Activated CD8-positive, alpha-beta memory T cell treated with anti-CD3 and anti-CD28 coated beads, Interleukin-2, amount 50 U/mL, for 1 hour (primary cell): Measurements from ENCODE around the gene ALOX5AP.

Experiments
- DNase-seq: peaks from one replicate; pipeline ENCODE4 v3.0.0-alpha.2; 2020; ENCODE audit errors: extremely low read depth

Gene ALOX5AP

GRCh38 chr13:30759748-30760147, 24.4 kb downstream of the ALOX5AP start:
- DNase-seq: no peak

GRCh38 chr13:30762643-30763042, 27.3 kb downstream of the ALOX5AP start:
- DNase-seq: no peak

GRCh38 chr13:30763786-30764413, 28.6 kb downstream of the ALOX5AP start:
- no peak for DNase-seq

GRCh38 chr13:30766231-30766630, 30.9 kb downstream of the ALOX5AP start:
- DNase-seq: no peak

GRCh38 chr13:30770929-30771328, 35.6 kb downstream of the ALOX5AP start:
- no peak for DNase-seq

- DNase-seq: no peak
Measured at GRCh38 chr13:30773561-30773960, 38.2 kb downstream of the ALOX5AP start.

- no peak for DNase-seq
Measured at GRCh38 chr13:30774214-30774730, 38.9 kb downstream of the ALOX5AP start.

GRCh38 chr13:30776661-30777060, 41.3 kb downstream of the ALOX5AP start:
- DNase-seq: no peak

- DNase-seq: no peak
Measured at GRCh38 chr13:30779016-30779415, 43.7 kb downstream of the ALOX5AP start.

GRCh38 chr13:30779608-30780007, 44.3 kb downstream of the ALOX5AP start:
- DNase-seq: no peak

- no peak for DNase-seq
Measured at GRCh38 chr13:30780338-30780981, 45.1 kb downstream of the ALOX5AP start.

GRCh38 chr13:30785191-30785850, 50.0 kb downstream of the ALOX5AP start:
- DNase-seq: no peak

- DNase-seq: no peak
Measured at GRCh38 chr13:30786648-30787047, 51.3 kb downstream of the ALOX5AP start.

- DNase-seq: no peak
Measured at GRCh38 chr13:30787738-30788525, 52.6 kb downstream of the ALOX5AP start.

GRCh38 chr13:30789166-30789862, 54.0 kb downstream of the ALOX5AP start:
- DNase-seq: no peak

GRCh38 chr13:30790592-30790991, 55.2 kb downstream of the ALOX5AP start:
- DNase-seq: no peak

- DNase-seq: no peak
Measured at GRCh38 chr13:30791354-30792001, 56.1 kb downstream of the ALOX5AP start.

GRCh38 chr13:30792285-30793000, 57.1 kb downstream of the ALOX5AP start:
- DNase-seq: no peak

- DNase-seq: no peak
Measured at GRCh38 chr13:30796132-30796572, 60.8 kb downstream of the ALOX5AP start.
